NCI-H1417 (cell line): Measurements from ENCODE around the gene LRRC8E.
"Not testable (repeated sequence)": the region's sequence is repeated elsewhere in the genome, so short reads cannot be mapped to it uniquely, and the experiment has no call there.

ENCODE experiments used
- DNase-seq, 3 experiments: peaks; one replicate each; lab custom pipeline; 2025; lab: John Stamatoyannopoulos, UW

Gene LRRC8E

DNA sequence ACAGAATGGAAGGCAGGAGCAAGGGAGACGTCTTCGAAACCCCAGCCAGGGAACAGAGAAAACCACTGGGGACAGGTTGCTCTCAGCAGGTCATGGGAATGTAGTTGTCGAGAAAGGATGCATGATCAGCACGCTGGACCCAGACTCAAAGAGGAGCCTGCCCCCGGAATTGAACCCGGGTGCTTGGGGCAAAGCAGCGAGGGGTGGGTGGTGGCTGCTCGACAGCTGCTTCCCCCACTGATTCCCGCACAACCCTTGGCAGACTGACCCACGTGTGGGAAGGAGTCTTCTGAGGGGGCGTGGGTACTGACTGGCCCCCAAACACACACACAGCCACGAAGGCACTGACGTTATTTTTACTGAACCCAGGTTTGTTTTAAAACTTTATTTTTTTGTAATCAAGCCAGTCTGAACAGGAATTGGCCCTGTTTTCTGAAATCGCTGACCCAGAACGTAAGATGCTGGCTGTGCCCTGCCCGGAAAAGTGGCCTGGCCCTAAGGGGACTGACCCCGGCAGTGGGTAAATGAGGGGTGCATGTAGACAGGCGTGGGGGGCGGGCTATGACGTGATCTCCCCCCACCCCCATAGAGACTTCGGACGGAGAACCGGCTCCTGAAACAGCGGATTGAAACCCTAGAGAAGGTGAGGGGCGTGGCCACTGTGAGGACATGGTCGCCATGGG is 32.7 kb upstream of the LRRC8E start:
- no peak for DNase-seq

DNA sequence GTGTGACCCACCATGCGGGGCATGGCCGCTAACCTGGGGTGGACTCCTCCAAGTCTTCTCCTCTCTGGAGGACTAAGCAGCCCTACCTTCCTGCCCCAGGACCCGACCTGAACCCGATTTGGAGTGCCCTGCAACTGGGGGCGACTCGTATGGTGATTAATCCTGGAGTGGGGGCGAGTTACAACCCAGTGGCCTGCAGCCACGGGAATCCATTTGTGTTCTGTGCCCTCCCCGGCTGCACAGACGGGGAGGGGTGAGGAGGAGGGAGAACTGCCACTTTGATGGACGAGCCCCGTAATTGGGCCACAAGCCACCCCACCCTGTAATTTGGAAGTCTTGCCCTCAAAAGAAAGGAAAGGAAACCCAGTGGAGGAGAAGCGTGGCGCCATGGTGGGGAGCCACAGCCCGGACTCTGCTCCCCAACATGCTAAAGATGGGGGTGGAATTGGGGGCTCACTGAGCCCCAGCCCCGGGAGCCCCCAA is 32.2 kb upstream of the LRRC8E start:
- DNase-seq: no peak

DNA sequence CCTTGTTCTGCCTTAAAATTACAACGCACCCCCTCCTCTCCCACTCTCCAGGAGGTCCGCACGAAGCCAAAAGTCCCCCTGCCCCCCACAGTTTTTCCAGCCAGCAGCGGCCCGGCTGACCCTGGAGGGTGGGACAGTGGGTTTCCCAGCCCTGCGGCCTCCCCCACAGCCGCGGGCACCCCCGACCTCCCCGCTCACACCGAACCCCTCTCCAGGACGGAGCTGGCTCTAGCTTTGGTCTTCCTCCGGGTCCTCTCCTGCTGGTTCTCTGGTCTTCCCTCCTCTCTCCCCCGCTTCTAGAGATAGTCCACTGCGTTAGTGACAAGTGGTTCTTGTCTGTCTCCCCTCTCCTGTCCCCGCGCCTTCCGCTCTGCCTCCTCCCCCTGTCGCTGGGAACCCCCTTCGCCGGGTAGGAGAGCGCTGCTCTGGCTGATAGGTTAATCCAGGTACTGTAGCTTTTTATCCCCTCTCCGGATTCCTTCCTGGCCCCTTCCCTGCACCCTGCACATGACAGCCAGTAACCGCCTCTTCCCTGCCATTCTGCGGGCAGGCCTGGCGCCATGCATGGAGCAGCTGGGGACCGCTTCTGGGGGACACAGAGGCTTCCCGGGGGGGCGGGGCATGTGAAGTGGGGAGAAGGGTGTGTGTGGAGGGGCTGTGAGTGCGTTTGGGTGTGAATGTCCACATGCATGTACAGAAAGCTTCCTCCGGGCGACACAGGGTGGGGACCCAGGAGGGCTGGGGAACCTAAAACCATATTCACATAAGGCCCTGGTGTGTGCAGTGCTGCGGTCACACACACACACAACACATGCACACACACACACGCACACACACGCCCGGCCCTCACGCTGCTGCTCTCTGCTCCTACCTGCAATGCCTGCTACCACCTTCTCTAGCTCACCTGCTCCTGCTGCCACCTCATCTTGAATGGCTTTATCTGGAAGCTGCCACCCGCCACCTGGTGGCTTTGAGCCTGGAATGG is 31.3 kb upstream of the LRRC8E start:
- peak in 1 of 3 experiments; percentile 27 for DNase-seq

DNA sequence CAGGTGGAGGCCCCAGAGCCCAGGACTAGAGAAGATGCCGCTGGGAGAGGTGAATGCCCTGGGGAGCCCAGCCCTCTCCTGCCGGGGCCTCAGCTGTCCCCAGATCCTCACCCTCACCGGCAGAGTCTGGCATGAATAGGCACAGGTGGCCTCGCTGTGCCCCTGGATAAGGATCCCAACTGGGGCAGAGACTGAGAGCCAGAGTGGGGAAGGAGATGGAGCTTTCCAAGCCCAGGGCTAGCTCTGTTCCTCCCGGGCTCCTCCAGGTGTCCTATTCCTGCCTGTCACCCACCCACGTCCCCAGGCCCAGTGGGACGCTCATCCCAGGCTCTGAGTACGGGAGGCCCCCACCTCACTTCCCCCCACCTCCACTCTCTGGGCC is 30.6 kb upstream of the LRRC8E start:
- DNase-seq: no peak

DNA sequence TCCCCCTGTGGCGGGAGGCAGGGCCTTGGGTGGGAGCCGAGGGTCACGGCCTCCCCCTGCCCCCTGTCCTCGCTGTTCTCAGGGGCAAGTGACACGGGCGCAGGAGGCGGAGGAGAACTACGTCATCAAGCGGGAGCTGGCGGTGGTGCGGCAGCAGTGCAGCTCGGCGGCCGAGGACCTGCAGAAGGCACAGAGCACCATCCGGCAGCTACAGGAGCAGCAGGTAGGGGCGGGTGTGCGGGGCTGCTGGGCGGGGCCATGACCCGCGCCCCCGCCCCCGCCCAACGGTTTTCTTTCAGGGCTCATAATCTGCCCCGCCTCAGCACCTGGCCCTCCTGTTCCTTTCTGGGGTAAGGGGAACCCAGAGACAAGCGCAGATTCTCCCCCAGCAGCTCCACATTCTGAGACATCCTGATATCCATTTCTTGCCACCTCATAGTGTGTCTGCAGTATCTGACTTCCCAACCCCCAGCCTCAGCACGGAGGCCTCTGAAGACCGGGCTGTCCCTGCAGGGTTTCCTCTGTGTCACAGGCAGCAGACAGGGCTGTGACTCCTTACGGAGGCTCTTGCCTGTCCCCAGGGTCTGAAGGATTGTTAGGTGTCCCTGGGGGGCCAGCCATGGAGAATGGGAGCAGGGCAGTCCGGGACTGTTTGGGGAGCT is 30.1 kb upstream of the LRRC8E start:
- peak; percentile 4 to 80 (median 73) for DNase-seq

DNA sequence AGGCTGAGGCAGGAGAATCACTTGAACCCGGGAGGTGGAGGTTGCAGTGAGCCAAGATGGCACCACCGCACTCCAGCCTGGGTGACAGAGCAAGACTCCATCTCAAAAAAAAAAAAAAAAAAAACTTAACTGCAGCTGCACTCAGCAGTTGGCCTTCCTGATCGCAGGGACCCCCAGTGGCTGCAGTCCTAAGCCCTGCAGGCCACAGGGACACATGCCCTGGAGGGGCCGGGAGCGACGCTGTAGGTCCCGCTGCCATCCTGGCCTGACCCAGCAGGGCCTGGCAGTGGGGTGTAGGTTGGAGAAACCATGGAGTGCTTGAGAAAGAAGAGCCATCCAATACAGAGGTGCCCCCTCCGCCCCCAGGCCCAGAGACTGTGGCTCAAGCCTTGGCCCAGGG is 29.2 kb upstream of the LRRC8E start:
- DNase-seq: not testable (repeated sequence)

DNA sequence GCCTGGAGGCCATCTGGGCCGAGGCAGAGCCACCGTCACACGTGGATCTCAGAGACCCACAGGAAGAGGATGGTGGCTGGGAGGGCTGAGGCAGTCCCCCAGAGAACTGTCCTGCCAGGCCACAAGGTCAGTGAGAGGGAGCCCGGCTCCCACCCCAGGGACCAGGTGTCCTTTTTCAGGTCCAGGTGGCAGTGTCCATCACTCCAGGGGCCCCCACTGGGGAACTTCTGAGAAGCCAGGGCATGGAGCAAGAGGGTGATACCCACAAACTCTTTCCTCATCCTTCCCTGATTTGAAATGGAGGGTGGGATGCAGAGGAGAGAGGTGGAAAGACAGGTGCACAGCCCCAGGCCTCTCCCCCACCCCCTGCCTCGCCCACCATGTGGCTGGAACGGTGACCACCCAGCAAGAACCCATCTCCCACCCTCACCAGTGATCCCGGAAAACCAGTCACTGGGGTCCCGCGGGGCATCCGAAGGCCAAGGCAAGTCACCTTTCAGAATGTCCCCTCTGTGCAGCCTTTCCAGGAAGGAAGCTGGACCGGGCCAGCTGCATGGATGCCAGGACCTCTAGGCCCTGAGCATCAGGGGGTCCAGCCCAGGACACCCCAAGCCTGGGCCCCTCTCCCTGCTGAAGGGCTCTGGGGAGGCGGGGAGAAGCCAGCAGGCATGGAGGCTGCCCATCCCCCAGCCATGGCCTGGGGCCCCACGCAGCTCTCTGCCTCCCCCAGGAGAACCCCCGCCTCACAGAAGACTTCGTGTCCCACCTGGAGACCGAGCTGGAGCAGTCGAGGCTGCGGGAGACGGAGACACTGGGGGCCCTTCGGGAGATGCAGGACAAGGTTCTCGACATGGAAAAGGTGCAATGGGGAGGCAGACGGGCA is 28.2 kb upstream of the LRRC8E start:
- no peak for DNase-seq

DNA sequence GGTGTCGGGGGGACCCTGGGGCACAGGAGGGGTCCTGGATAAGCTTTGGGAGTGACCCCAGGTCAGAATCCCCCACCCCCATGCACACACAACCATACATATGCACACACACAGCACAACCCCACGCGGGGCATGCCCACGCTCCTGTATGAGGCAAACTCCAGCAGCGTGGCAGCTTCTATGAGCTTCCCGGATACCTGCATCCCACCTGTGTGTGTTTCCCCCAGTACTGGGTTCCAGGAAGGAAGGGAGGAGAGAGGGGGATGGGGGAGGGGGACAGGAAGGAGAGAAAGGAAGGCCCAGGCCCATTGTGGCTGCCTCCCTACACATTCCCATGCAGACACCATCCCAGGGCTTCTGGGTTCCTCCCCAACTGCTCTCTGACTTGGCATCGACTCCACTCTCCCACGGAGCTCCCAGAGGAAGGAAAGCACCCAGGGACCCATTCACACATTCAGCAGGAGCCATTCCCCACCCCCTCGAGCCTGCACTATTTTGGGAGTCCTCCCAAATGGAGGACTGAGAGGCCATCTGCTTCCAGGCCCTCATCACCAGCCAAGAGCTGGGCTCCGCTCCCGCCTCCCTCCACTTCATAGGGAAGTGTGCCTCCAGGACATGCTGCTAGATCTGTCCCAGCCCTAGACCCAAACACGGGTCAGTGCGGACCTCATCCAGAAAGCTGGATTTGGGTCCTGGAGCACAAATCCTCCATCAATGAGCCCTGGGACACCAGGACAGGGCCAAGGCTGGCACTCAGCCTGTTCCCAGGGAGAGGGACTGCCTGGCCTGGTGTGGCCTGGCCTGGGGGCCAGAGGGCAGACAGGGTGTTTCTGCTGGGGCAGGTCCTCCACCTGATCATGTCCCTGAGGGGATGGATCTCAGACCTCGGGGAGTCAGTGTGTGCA is 27.3 kb upstream of the LRRC8E start:
- no peak for DNase-seq

DNA sequence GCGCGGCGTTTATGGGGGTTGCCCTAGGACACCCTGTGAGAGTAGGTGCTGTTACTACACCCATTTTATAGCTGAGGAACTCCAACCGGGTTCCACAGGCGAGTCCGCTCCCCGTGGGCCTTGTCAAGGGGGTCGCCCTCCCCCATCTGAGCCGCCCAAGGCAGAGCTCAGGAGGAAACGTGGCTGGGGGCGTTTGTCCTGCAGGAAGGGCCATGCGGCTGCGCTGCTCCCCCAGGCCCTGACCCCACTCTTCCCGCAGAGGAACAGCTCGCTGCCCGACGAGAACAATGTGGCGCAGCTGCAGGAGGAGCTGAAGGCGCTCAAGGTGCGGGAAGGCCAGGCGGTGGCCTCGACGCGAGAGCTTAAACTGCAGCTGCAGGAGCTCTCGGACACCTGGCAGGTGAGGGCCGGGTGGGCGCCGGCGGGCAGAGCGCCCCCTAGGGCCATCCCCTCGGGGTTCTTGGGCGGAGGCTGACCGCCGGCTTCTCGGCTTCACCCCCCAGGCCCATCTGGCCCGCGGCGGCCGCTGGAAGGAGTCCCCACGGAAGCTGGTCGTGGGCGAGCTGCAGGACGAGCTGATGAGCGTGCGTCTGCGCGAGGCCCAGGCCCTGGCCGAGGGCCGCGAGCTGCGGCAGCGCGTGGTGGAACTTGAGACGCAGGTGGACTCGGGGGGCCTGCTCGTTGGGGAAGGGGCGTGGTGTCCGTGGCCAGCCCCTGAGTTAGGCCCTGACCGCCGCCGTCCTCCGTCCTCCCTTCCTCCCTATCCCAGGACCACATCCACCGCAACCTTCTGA is 26.5 kb upstream of the LRRC8E start:
- DNase-seq: no peak

DNA sequence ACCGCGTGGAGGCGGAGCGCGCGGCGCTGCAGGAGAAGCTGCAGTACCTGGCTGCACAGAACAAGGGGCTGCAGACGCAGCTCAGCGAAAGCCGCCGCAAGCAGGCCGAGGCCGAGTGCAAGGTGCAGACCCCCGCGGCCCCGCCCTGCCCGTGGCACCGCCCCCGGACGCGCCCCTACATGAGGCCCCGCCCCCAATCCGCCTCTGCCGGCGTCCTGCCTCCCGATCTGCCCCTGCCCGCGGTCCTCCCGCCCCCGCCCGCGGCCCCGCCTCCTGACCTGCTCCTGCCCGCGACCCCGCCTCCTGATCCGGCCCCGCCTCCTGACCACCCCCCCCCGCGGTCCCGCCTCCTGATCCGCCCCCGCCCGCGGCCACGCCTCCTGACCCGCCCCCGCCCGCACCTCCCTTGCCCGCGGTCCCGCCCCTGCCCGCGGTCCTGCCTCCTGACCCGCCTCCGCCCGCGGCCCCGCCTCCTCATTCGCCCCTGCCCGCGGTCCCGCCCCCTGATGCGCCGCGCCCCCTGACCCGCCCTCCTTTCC is 25.8 kb upstream of the LRRC8E start:
- DNase-seq: peak in 1 of 3 experiments; percentile 68

DNA sequence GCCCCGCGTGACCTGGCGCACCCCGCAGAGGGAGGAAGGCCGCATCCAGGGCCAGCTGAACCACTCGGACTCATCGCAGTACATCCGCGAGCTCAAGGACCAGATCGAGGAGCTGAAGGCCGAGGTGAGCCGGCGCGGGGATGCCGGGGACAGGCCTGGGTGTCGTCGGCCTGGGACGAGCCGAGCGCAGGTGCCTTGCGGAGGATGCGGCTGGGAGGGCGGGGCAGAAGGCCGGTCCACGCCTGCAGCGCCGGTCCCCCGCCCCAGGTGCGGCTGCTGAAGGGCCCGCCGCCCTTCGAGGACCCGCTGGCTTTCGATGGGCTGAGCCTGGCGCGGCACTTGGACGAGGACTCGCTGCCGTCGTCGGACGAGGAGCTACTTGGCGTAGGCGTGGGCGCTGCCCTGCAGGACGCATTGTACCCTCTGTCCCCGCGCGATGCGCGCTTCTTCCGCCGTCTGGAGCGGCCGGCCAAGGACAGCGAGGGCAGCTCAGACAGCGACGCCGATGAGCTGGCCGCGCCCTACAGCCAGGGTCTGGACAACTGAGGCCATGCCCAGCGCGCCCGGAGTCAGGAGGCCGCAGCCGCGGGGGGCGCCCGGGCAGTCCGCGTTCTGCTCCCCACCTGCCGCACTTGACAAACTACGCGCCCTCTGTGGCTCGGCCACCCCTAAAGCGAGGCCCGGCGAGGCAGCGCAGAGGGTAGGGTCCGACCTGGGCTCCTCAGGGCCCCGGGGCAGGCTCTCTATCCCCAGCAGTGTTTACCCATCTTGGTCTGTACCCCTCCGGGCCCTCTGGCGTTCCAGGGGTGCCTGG is 24.9 kb upstream of the LRRC8E start:
- DNase-seq: peak in 1 of 3 experiments; percentile 7

DNA sequence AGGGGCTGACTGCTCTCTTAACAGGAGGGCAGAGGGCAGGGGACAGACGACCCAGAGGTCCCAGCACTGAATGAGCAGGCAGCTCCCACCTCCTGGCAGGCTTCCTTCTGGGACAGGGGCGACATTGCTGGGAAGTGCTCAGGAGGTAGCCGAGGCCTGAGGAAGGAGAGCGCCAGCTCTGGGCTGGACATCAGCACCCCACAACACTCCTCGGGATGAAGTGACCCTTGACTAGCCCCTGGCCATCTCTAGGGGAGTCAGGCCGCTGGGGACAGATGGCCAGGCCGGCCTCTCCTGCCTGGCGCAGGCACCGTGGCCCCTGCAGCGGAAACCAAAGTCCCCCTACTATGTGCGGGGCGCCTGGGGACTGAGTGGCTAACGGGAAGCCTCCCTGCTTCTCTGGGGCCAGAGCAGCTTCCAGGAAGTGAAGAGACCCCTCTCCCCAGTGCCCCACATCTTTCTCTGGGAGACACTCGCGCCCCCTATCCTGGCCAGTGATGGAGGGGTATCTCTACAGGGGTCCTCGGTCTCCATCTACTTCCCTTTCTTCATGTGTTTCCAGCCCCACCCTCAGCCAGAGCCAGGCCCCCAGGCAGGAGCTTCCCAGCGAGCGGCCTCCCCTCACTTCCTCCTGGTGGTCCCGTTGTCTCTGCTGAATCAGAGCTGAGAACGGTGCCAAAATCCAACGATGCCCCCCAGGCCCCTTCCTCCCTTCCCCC is 24.2 kb upstream of the LRRC8E start:
- no peak for DNase-seq

DNA sequence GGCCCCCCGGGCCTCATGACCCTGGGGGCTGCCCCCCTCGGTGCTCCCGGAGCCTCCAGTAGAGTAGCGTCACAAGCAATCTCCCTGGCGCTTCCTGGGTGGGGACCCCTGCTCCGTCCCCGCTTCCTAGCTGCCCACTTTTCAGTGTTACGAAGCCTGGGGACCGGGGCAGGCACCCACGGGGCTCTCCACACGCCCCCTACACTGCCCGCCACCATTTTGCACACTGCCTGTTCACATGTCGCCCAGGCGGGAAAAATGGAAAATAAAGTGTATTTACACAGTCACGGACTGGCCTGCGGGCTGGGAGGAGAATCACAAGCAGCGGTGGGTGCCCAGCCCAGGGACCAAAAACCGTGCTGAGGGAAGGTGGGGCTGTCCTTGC is 23.6 kb upstream of the LRRC8E start:
- no peak for DNase-seq

DNA sequence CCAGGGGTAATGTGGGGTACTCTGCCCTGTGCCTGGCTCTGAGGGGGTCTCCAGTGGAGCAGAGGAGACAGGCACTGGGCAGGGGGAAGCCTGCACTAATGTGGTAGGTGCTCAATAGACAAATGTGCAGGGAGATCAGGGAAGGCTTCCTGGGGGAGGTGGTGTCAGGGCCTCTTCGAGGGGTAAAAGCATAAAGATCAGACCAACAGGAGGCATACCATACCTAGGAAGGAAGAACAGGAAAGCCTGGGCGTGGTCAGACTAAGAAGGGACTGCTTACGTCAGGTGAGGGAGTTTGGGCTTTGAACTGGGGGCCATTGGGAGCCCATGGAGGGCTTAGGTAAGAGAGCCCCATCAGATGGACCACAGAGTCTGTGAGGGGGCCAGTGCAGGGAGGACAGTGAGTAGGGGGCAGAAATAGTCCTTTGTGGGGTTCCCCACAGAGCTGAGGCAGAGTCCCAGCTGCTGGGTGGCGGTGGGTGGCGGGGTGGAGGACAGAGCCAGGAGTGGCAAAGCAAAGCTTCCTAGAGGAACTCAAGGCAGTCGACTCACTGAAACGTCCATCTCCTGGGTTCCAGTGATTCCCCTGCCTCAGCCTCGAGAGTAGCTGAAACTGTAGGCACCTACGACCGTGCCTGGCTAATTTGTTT is 22.9 kb upstream of the LRRC8E start:
- DNase-seq: no peak

DNA sequence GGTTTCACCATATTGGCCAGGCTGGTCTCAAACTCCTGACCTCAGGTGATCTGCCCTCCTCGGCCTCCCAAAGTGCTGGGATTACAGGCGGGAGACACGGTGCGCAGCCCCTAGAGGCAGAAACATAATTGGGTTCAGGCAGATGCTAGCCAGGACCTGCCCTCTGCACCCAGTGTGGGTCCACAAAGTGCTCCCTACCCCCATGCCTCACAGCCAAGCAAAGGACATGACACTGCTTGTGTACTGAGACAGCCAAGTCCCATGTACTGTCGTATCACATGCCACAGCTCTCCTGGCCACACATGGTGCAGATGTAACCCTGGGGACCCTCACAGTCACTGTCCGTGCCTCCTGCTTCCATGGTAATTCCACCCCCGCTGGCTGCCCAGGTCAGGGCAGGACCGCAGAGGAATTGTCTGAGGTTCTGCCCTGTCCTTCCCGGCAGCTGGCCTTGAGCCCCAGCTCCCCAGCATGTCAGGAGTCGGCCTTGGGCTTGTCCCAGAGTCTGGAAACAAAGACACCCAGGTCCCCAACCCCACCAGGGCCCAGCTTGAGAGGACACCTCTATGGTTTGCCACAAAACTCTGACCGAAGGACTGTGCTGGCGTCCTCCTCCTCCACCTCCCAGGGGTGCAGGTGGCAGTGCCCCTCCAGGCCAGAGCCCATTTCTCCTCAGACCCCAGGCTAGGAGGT is 21.8 kb upstream of the LRRC8E start:
- DNase-seq: peak in 1 of 3 experiments; percentile 9

DNA sequence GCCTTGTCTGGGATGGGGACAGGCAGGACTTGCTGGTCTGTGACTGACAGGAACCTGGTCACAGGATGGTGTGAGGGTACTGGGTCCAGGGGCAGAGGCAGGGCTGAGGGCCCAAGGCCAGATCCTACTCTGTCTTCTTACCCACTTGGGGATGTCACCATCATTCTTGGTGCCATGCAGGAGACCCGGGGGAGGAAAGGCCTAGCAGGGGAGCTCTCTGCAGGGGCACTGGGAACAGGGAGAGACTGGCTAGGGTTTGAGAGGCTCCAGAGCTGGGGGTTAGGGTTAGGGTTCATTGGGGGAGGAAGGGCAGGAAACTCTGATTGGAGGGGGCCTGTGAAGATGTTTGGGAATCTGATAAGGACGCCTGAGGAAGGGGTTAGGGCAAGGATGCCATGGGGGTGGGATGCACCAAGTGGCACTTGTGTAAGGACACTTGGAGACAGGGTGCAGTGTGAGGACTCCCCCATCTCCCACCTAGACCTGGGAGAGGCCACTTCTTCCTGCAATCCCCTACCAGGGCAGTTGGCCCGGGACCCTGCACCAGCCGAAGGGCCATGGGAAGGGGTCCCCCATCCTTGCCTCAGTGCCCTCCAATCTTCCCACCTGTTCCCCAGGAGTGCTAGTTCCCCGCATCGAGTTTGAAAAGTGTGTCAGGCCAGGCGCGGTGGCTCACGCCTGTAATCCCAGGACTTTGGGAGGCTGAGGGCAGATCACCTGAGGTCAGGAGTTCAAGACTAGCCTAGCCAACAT is 21.0 kb upstream of the LRRC8E start:
- DNase-seq: no peak
